IMR-90 (cell line): ENCODE measurements around the gene PPDPF. TPM values are rescaled to one million over a fixed set of nuclear protein-coding genes. Genes with fewer than 3 reads are reported as not detected.

ENCODE experiments used
- ATAC-seq: fragments of 200-7000 bp; cut with Tn5 transposase; 2 replicates; pipeline ENCODE4 v1.9.1; 2020; ENCODE audit warnings: low read depth, mild to moderate bottlenecking, moderate library complexity
- BruUV-seq: library from RNA; stranded (reverse); fragments of 400-500 nt; replicated peaks from 2 replicates; lab custom pipeline; 2021; lab: Mats Ljungman, UMichigan
- CTCF ChIA-PET: fragments of 300-600 bp; formaldehyde crosslinking; extraction: SDS; loops from one replicate; lab custom pipeline; 2021; ENCODE audit warnings: antibody characterized with exemption; lab: Yijun Ruan, JAX
- POLR2A ChIA-PET: fragments of 300-600 bp; sonication (Branson Sonifier 250); formaldehyde crosslinking; loops from one replicate; lab custom pipeline; 2022; ENCODE audit warnings: antibody characterized with exemption; ENCODE audit not compliant: unreplicated experiment; lab: Charles Lee
- DNase-seq: peaks from one replicate; pipeline ENCODE4 v3.0.0; 2013
- H2AFZ ChIP-seq: replicated peaks from 2 replicates; pipeline ENCODE3; 2013; ENCODE audit warnings: low read length, mild to moderate bottlenecking; ENCODE audit not compliant: poor library complexity
- H2AK5ac ChIP-seq: 2 replicates; pipeline ENCODE4 v1.6.1; 2013; ENCODE audit warnings: low read depth, low read length, inconsistent platforms
- H2AK9ac ChIP-seq: replicated peaks from 2 replicates; pipeline ENCODE3; 2013; ENCODE audit warnings: mild to moderate bottlenecking, low read depth, low read length, moderate library complexity; ENCODE audit not compliant: poor library complexity
- H2BK120ac ChIP-seq: 2 replicates; pipeline ENCODE4 v1.6.1; 2013; ENCODE audit warnings: low read depth, low read length, inconsistent platforms
- H2BK15ac ChIP-seq: 3 replicates; pipeline ENCODE4 v1.6.1; 2013; ENCODE audit warnings: low read depth, low read length, inconsistent platforms
- H2BK20ac ChIP-seq: 2 replicates; pipeline ENCODE4 v1.6.1; 2013; ENCODE audit warnings: low read depth, mild to moderate bottlenecking, inconsistent platforms, low read length, moderate library complexity
- H2BK5ac ChIP-seq: 2 replicates; pipeline ENCODE4 v1.6.1; 2013; ENCODE audit warnings: mild to moderate bottlenecking, low read depth, low read length, inconsistent platforms; ENCODE audit not compliant: poor library complexity, severe bottlenecking
- H3K14ac ChIP-seq: replicated peaks from 2 replicates; pipeline ENCODE4 v1.6.1; 2013; ENCODE audit warnings: low read depth, low read length, inconsistent platforms
- H3K18ac ChIP-seq: 2 replicates; pipeline ENCODE4 v1.6.1; 2013; ENCODE audit warnings: low read depth, low read length, control low read depth
- H3K23ac ChIP-seq: 2 replicates; pipeline ENCODE4 v1.6.1; 2013; ENCODE audit warnings: low read depth, low read length, inconsistent platforms
- H3K27ac ChIP-seq: 2 replicates; pipeline ENCODE4 v1.5.1; 2013; ENCODE audit warnings: mild to moderate bottlenecking, control low read depth, low read length; ENCODE audit not compliant: insufficient read depth
- H3K27me3 ChIP-seq: 2 replicates; pipeline ENCODE4 v1.6.1; 2013; ENCODE audit warnings: low read length; ENCODE audit not compliant: control insufficient read depth, insufficient read depth
- H3K36me3 ChIP-seq: 2 replicates; pipeline ENCODE4 v1.6.1; 2013; ENCODE audit warnings: low read length, mixed read lengths; ENCODE audit not compliant: control insufficient read depth, insufficient read depth
- H3K4ac ChIP-seq: 2 replicates; pipeline ENCODE4 v1.6.1; 2013; ENCODE audit warnings: low read depth, low read length, inconsistent platforms
- H3K4me1 ChIP-seq: 2 replicates; pipeline ENCODE4 v1.6.1; 2013; ENCODE audit warnings: low read length, mixed read lengths; ENCODE audit not compliant: control insufficient read depth, insufficient read depth
- H3K4me2 ChIP-seq: 2 replicates; pipeline ENCODE4 v1.6.1; 2013; ENCODE audit warnings: low read depth, mild to moderate bottlenecking, control low read depth, low read length, moderate library complexity
- H3K4me3 ChIP-seq: 2 replicates; pipeline ENCODE4 v1.5.1; 2013; ENCODE audit warnings: low read depth, mild to moderate bottlenecking, control low read depth, low read length, moderate library complexity; ENCODE audit not compliant: insufficient read depth
- H3K56ac ChIP-seq: 2 replicates; pipeline ENCODE4 v1.6.1; 2013; ENCODE audit warnings: low read length, inconsistent platforms; ENCODE audit not compliant: insufficient read depth; ENCODE audit errors: extremely low read depth
- H3K79me1 ChIP-seq, 2 experiments: 2 replicates each; pipeline ENCODE4 v1.6.1; 2013; ENCODE audit warnings: low read length in 2 of 2, inconsistent platforms in 1 of 2, low read depth in 1 of 2
- H3K9ac ChIP-seq: 2 replicates; pipeline ENCODE4 v1.6.1; 2013; ENCODE audit warnings: low read depth, low read length, control low read depth
- H3K9me1 ChIP-seq: 2 replicates; pipeline ENCODE4 v1.6.1; 2013; ENCODE audit warnings: low read length, inconsistent platforms; ENCODE audit not compliant: insufficient read depth
- H3K9me3 ChIP-seq: 2 replicates; pipeline ENCODE4 v1.6.1; 2013; ENCODE audit warnings: low read length; ENCODE audit not compliant: control insufficient read depth, insufficient read depth
- H4K20me1 ChIP-seq: 2 replicates; pipeline ENCODE4 v1.6.1; 2013; ENCODE audit warnings: low read length, inconsistent platforms; ENCODE audit not compliant: insufficient read depth
- H4K5ac ChIP-seq: 2 replicates; pipeline ENCODE4 v1.6.1; 2013; ENCODE audit warnings: mild to moderate bottlenecking, low read depth, low read length, control low read depth
- H4K8ac ChIP-seq, 2 experiments: 2 replicates each; pipeline ENCODE4 v1.6.1; 2013; ENCODE audit warnings: low read depth in 2 of 2, low read length in 2 of 2, control low read depth in 1 of 2, inconsistent platforms in 1 of 2
- H4K91ac ChIP-seq: 2 replicates; pipeline ENCODE4 v1.6.1; 2013; ENCODE audit warnings: low read depth, low read length, inconsistent platforms; ENCODE audit not compliant: insufficient read depth
- CHD1 ChIP-seq: IDR thresholded peaks from 2 replicates; pipeline ENCODE4 v1.6.1; 2012; ENCODE audit warnings: low read depth, low read length, improper control_type of control experiment
- NFE2L2 ChIP-seq: fragments of 150-350 bp; IDR thresholded peaks from 2 replicates; pipeline ENCODE4 v1.6.1; 2016; ENCODE audit warnings: low read depth, mild to moderate bottlenecking, low read length
- RAD21 ChIP-seq: IDR thresholded peaks from 2 replicates; pipeline ENCODE4 v1.6.1; 2012; ENCODE audit warnings: low read length, improper control_type of control experiment
- RCOR1 ChIP-seq: IDR thresholded peaks from 2 replicates; pipeline ENCODE4 v1.6.1; 2012; ENCODE audit warnings: mild to moderate bottlenecking, low read length, improper control_type of control experiment; ENCODE audit not compliant: insufficient replicate concordance
- RFX5 ChIP-seq: IDR thresholded peaks from 2 replicates; pipeline ENCODE4 v1.8.0; 2012; ENCODE audit warnings: low read depth, mild to moderate bottlenecking, low read length, moderate library complexity
- SMC3 ChIP-seq: fragments of 150-350 bp; IDR thresholded peaks from 2 replicates; pipeline ENCODE4 v1.6.1; 2016; ENCODE audit warnings: low read depth, mild to moderate bottlenecking, antibody characterized with exemption, low read length, moderate library complexity
- WGBS, 2 experiments: methylation state at CpG; one replicate each; pipeline versions ENCODE4 v1.1.5 to v1.1.7; 2013; ENCODE audit warnings: missing lambda C conversion rate in 2 of 2; ENCODE audit not compliant: insufficient read length in 1 of 2; ENCODE audit errors: extremely low coverage in 2 of 2; 5-methylcytosine and 5-hydroxymethylcytosine counted together
- dilution Hi-C: fragments of 300-500 bp; cut with HindIII; formaldehyde crosslinking; loops from one replicate; pipeline ENCODE4 v1.14.3; 2018; ENCODE audit warnings: low sequenced_read_pairs; ENCODE audit not compliant: unreplicated experiment
- in situ Hi-C: fragments of 300-500 bp; cut with MboI; formaldehyde crosslinking; loops from 3 replicates; pipeline ENCODE4 v1.14.3; 2019; ENCODE audit warnings: low sequenced_read_pairs, inconsistent platforms, mixed read lengths
- intact Hi-C: fragments of 100-400 bp; cut with micrococcal nuclease; formaldehyde crosslinking; loops from 2 replicates; pipeline ENCODE4 v1.10.0; 2022
- polyA plus RNA-seq, 3 experiments: library from polyadenylated mRNA; depleted of rRNA; stranded (reverse); fragments of >200 nt; gene quantifications; 2 replicates each; pipeline ENCODE4 v1.2.3, GENCODE V29; 2012; ENCODE audit warnings: low replicate concordance in 1 of 3
- total RNA-seq: library from RNA; depleted of rRNA; stranded (reverse); fragments of >200 nt; gene quantifications from 2 replicates; pipeline ENCODE4 v1.2.3, GENCODE V29; 2012
- TF ChIP-seq, protein P1 (sequence below): conservative IDR thresholded peaks from 2 replicates; pipeline ENCODE4 v1.5.1; 2012; ENCODE audit warnings: mild to moderate bottlenecking, low read depth, low read length, improper control_type of control experiment
- TF ChIP-seq, protein P2 (sequence below): fragments of 150-350 bp; IDR thresholded peaks from 2 replicates; pipeline ENCODE4 v1.6.1; 2016; ENCODE audit warnings: low read depth, mild to moderate bottlenecking, low read length, moderate library complexity, borderline replicate concordance

The PPDPF gene
- total and polyA plus RNA-seq, 2 of the 4 experiments (the other 2 are of a cell fraction) = 12.9 to 171 TPM

DNA sequence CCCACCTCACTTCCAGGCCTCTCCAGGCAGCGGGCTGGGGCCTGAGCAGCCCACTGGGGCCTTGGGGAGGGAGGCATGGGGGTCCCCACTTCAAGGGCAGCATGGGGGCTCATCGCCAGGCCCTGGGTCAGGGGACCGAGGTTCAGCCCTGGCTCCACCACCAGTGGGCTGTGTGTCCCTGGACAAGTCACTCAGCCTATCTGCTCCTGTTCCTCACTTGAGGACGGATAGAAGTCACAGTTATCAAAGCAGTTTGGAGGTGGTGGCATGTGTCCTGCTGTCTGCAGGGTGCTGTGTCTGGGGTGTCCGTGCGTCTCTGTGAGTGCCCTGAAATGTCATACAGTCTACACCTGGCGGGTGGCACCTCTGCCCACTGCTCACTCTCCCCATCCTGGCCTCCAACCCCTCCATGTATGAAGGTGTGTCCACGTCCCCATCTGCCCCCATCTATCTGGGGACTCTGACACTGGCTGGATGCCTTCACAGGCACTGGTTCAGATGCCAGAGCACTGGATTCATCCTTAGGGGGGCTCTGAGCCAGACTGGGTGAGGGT lies 25.3 kb upstream of the PPDPF start:
- H2AFZ ChIP-seq = no peak overlapping the region
- H3K18ac ChIP-seq = no peak overlapping the region
- ChIA-PET CTCF (interaction anchor here (0.5 to 1.2 kb wide), 2 partner anchors 26 to 155 kb away, joined by 4 to 8 read pairs; partner anchors contain the start of gene PPDPF), POLR2A (no interaction called here)
- no peak overlapping the region for H4K8ac ChIP-seq
- peaks cover 4% of the 10 kb centered on the region for H4K20me1 ChIP-seq
- peak overlapping the region; percentile 23 for H2AK9ac ChIP-seq
- in situ Hi-C loops = no loop called here
- WGBS, 2 experiments = no CpG with 5 or more reads among the region's 8 CpGs
- no peak overlapping the region for H2BK5ac ChIP-seq
- H2AK5ac ChIP-seq = no peak overlapping the region
- H3K9ac ChIP-seq = no peak overlapping the region
- no TSS peak for BruUV-seq
- no peak overlapping the region for H4K91ac ChIP-seq
- no peak overlapping the region for H3K14ac ChIP-seq
- H4K5ac ChIP-seq = no peak overlapping the region
- intact Hi-C loops = no loop called here
- H2BK20ac ChIP-seq = no peak overlapping the region
- no peak for ATAC-seq
- no peak overlapping the region for H3K27ac ChIP-seq
- H3K4me2 ChIP-seq = no peak overlapping the region
- H3K56ac ChIP-seq = no peak overlapping the region
- no peaks in the 10 kb centered on the region for H3K9me3 ChIP-seq
- H3K79me1 ChIP-seq = no peaks in the 10 kb centered on the region
- no peak for DNase-seq
- H3K36me3 ChIP-seq = no peaks in the 10 kb centered on the region
- TF ChIP-seq RFX5 (no peak), NFE2L2 (no peak), RAD21 (no peak), RCOR1 (no peak), SMC3 (no peak), CHD1 (no peak)
- TF ChIP-seq, protein P1, sequence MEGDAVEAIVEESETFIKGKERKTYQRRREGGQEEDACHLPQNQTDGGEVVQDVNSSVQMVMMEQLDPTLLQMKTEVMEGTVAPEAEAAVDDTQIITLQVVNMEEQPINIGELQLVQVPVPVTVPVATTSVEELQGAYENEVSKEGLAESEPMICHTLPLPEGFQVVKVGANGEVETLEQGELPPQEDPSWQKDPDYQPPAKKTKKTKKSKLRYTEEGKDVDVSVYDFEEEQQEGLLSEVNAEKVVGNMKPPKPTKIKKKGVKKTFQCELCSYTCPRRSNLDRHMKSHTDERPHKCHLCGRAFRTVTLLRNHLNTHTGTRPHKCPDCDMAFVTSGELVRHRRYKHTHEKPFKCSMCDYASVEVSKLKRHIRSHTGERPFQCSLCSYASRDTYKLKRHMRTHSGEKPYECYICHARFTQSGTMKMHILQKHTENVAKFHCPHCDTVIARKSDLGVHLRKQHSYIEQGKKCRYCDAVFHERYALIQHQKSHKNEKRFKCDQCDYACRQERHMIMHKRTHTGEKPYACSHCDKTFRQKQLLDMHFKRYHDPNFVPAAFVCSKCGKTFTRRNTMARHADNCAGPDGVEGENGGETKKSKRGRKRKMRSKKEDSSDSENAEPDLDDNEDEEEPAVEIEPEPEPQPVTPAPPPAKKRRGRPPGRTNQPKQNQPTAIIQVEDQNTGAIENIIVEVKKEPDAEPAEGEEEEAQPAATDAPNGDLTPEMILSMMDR = no peak
- TF ChIP-seq, protein P2, sequence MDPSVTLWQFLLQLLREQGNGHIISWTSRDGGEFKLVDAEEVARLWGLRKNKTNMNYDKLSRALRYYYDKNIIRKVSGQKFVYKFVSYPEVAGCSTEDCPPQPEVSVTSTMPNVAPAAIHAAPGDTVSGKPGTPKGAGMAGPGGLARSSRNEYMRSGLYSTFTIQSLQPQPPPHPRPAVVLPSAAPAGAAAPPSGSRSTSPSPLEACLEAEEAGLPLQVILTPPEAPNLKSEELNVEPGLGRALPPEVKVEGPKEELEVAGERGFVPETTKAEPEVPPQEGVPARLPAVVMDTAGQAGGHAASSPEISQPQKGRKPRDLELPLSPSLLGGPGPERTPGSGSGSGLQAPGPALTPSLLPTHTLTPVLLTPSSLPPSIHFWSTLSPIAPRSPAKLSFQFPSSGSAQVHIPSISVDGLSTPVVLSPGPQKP = no peak
- H3K4me3 ChIP-seq = no peak overlapping the region
- H2BK15ac ChIP-seq = no peak overlapping the region
- H3K4me1 ChIP-seq = 0 out of 2 replicates have a peak, but pooled peaks cover 3% of the 10 kb centered on the region
- dilution Hi-C loops = no loop called here
- no peaks in the 10 kb centered on the region for H3K9me1 ChIP-seq
- no peak overlapping the region for H3K4ac ChIP-seq
- no peak overlapping the region for H2BK120ac ChIP-seq
- peaks cover 12% of the 10 kb centered on the region for H3K27me3 ChIP-seq
- no peak overlapping the region for H3K23ac ChIP-seq
